A549 (cell line): ENCODE results near the gene JMJD6. TPM values are rescaled to one million over a fixed set of nuclear protein-coding genes. Genes with fewer than 3 reads are reported as not detected.

Experiments
- ATAC-seq, 2 experiments: fragments of 200-7000 bp in 1 of 2; fragments of >200 bp in 1 of 2; cut with Nextera tagmentation in 1 of 2; cut with Tn5 transposase in 1 of 2; 3 replicates each; pipeline versions ENCODE4 v1.8.0 to v1.9.1; 2018 to 2020; ENCODE audit warnings: mild to moderate bottlenecking in 1 of 2, moderate library complexity in 1 of 2
- CTCF ChIA-PET: fragments of 300-600 bp; sonication (Branson Sonifier 250); formaldehyde crosslinking; extraction: SDS; loops from one replicate; lab custom pipeline; 2021; ENCODE audit warnings: antibody characterized with exemption, inconsistent platforms; lab: Yijun Ruan, JAX
- POLR2A ChIA-PET: fragments of 350-600 bp; formaldehyde crosslinking; extraction: SDS; loops from one replicate; lab custom pipeline; 2021; ENCODE audit warnings: antibody characterized with exemption, inconsistent platforms; lab: Yijun Ruan, JAX
- DNase-seq, 2 experiments: peaks; one replicate each; pipeline versions ENCODE4 v3.0.0 to v3.0.0-alpha.2; 2011 to 2016; ENCODE audit warnings: low read depth in 1 of 2, low spot score in 1 of 2
- FAIRE-seq: peaks from 2 replicates; lab custom pipeline; 2011; peaks lifted over from hg19 to GRCh38; lab: Jason Lieb, UNC
- H3K27ac ChIP-seq, 2 experiments: fragments of >200 bp; sonication (Bioruptor Twin); formaldehyde crosslinking; 3 replicates each; pipeline ENCODE4 v1.5.1; 2016 to 2017
- H3K4me1 ChIP-seq: fragments of >200 bp; sonication (Bioruptor Twin); formaldehyde crosslinking; 3 replicates; pipeline ENCODE4 v1.6.1; 2016
- H3K4me2 ChIP-seq: fragments of >200 bp; sonication (Bioruptor Twin); formaldehyde crosslinking; 3 replicates; pipeline ENCODE4 v1.6.1; 2016
- H3K4me3 ChIP-seq: fragments of >200 bp; sonication (Bioruptor Twin); formaldehyde crosslinking; 3 replicates; pipeline ENCODE4 v1.5.1; 2016
- H3K9me3 ChIP-seq: fragments of >200 bp; sonication (Bioruptor Twin); formaldehyde crosslinking; 3 replicates; pipeline ENCODE4 v1.6.1; 2016
- BCL3 ChIP-seq: fragments of >200 bp; sonication (Bioruptor Twin); formaldehyde crosslinking; IDR thresholded peaks from 3 replicates; pipeline ENCODE4 v1.6.1; 2016
- CTCF ChIP-seq: fragments of >200 bp; sonication (Bioruptor Twin); formaldehyde crosslinking; IDR thresholded peaks from 3 replicates; pipeline ENCODE4 v1.5.1; 2016
- E2F6 ChIP-seq: IDR thresholded peaks from 2 replicates; pipeline ENCODE4 v1.6.1; 2012; ENCODE audit warnings: low read depth, borderline replicate concordance
- EHMT2 ChIP-seq: fragments of 200-600 bp; sonication (generic); IDR thresholded peaks from 2 replicates; pipeline ENCODE4 v1.6.1; 2016; ENCODE audit warnings: antibody characterized with exemption, low read depth, mild to moderate bottlenecking, moderate library complexity
- FOSB ChIP-seq: fragments of 250-450 bp; sonication (Bioruptor Pico); IDR thresholded peaks from 2 replicates; pipeline ENCODE4 v1.5.0; 2020; ENCODE audit warnings: mild to moderate bottlenecking, moderate library complexity
- FOXS1 ChIP-seq: fragments of 250-450 bp; sonication (Bioruptor Pico); IDR thresholded peaks from 2 replicates; pipeline ENCODE4 v1.5.0; 2020; ENCODE audit warnings: mild to moderate bottlenecking, moderate library complexity
- HES2 ChIP-seq: fragments of >200 bp; sonication (Bioruptor Twin); formaldehyde crosslinking; IDR thresholded peaks from 2 replicates; pipeline ENCODE4 v1.6.1; 2016
- HOXB5 ChIP-seq: fragments of 250-450 bp; sonication (Bioruptor Pico); IDR thresholded peaks from 2 replicates; pipeline ENCODE4 v1.5.0; 2020; ENCODE audit warnings: mild to moderate bottlenecking, moderate library complexity
- JUN ChIP-seq, 2 experiments: fragments of >200 bp; sonication (Bioruptor Twin); formaldehyde crosslinking; IDR thresholded peaks; 2 replicates in 1 of 2; 3 replicates in 1 of 2; pipeline ENCODE4 v1.6.1; 2016 to 2017
- KDM5A ChIP-seq: fragments of 200-600 bp; sonication (generic); IDR thresholded peaks from 2 replicates; pipeline ENCODE4 v1.6.1; 2016; ENCODE audit warnings: antibody characterized with exemption, mild to moderate bottlenecking
- MAX ChIP-seq: IDR thresholded peaks from 2 replicates; pipeline ENCODE4 v1.6.1; 2012
- MAZ ChIP-seq: fragments of 150-350 bp; IDR thresholded peaks from 2 replicates; pipeline ENCODE4 v1.6.1; 2014; ENCODE audit warnings: antibody characterized with exemption, low read depth, low read length, borderline replicate concordance
- NPAS2 ChIP-seq: fragments of 250-450 bp; sonication (Bioruptor Pico); IDR thresholded peaks from 2 replicates; pipeline ENCODE4 v1.8.0; 2022; ENCODE audit warnings: mild to moderate bottlenecking, moderate library complexity, borderline replicate concordance
- NR3C1 ChIP-seq: fragments of >200 bp; sonication (Bioruptor Twin); formaldehyde crosslinking; IDR thresholded peaks from 3 replicates; pipeline ENCODE4 v1.6.1; 2017
- PHF8 ChIP-seq: fragments of 200-600 bp; sonication (generic); IDR thresholded peaks from 2 replicates; pipeline ENCODE4 v1.6.1; 2016; ENCODE audit warnings: low read depth, mild to moderate bottlenecking, antibody characterized with exemption, moderate library complexity, borderline replicate concordance
- POLR2A ChIP-seq: IDR thresholded peaks from 2 replicates; pipeline ENCODE4 v1.6.1; 2012; ENCODE audit warnings: mild to moderate bottlenecking, low read length
- POLR2AphosphoS2 ChIP-seq: conservative IDR thresholded peaks from 2 replicates; pipeline ENCODE4 v1.6.1; 2012; ENCODE audit warnings: low read length, improper control_type of control experiment, inconsistent platforms
- RAD21 ChIP-seq, 2 experiments: fragments of >200 bp in 1 of 2; sonication (Bioruptor Twin) in 1 of 2; formaldehyde crosslinking in 1 of 2; IDR thresholded peaks in 1 of 2; conservative IDR thresholded peaks in 1 of 2; 2 replicates in 1 of 2; 3 replicates in 1 of 2; pipeline ENCODE4 v1.6.1; 2012 to 2018; ENCODE audit warnings: inconsistent platforms in 1 of 2
- REST ChIP-seq: fragments of 200-600 bp; sonication (generic); IDR thresholded peaks from 2 replicates; pipeline ENCODE4 v1.6.1; 2016; ENCODE audit warnings: antibody characterized with exemption, mild to moderate bottlenecking, moderate library complexity
- SREBF2 ChIP-seq: fragments of 450-650 bp; IDR thresholded peaks from 2 replicates; pipeline ENCODE4 v1.6.1; 2014; ENCODE audit warnings: mild to moderate bottlenecking, moderate library complexity
- WGBS: methylation state at CpG from one replicate; pipeline ENCODE4 v1.1.6; 2017; ENCODE audit errors: missing lambda C conversion rate; 5-methylcytosine and 5-hydroxymethylcytosine counted together
- polyA plus RNA-seq, 4 experiments: library from polyadenylated mRNA; depleted of rRNA in 3 of 4; stranded (reverse); fragments of >200 nt; fragmentation: RNase III in 1 of 4; extraction: RNeasy Plus Mini Kit Qiagen cat#74134 plus additional on column Dnase treatment in 1 of 4; gene quantifications; 2 replicates in 3 of 4; 3 replicates in 1 of 4; pipeline ENCODE4 v1.2.3, GENCODE V29; 2011 to 2017

JMJD6 gene
- polyA plus RNA-seq, 2 of the 4 experiments (the other 2 are of a cell fraction): 17.5 to 53.3 TPM

GRCh38 chr17:76671912-76672262 is 54.5 kb downstream of the JMJD6 start:
- TF ChIP-seq MAZ (no peak), KDM5A (no peak), POLR2A (peak; percentile 12; the same call in 1 of the 2 replicates), JUN (IDR thresholded peaks at IDR 0.05) (peak; percentile 79 to 82; a peak in 4 of 5 replicates), MAX (no peak; the same call in 1 of the 2 replicates), E2F6 (0 out of 2 replicates have a peak, but pooled peaks have one; percentile 48), HES2 (no peak), RAD21 (conservative IDR thresholded peaks at IDR 0.05 in 1 of 2, IDR thresholded peaks at IDR 0.05 in 1 of 2) (0 out of 5 replicates have a peak, but pooled peaks of 1 of the 2 experiments have one; percentile 9), HOXB5 (CRISPR knock-in tag) (no peak), BCL3 (peak; percentile 91), PHF8 (peak; percentile 64; the same call in 1 of the 2 replicates), FOXS1 (CRISPR knock-in tag) (no peak)
- TF ChIP-seq, all 56 proteins: peak for 6
- Histone ChIP-seq H3K9me3 (no peaks in the 10 kb centered on the region), H3K4me1 (peaks cover 15% of the 10 kb centered on the region), H3K27ac (peak overlapping the region; percentile 77 to 90), H3K4me2 (peak overlapping the region; percentile 79), H3K4me3 (peak overlapping the region; percentile 54)
- ChIA-PET CTCF (interaction anchor here (1.1 to 14.0 kb wide), 5 partner anchors 11 to 150 kb away, joined by 3 to 123 read pairs (median 11); no protein-coding TSS in a partner anchor), POLR2A (interaction anchor here (0.6 to 1.6 kb wide), 16 partner anchors 9 to 407 kb away, joined by 3 to 14 read pairs (median 3); partner anchors contain the start of genes PRPSAP1, ST6GALNAC2 and UBALD2)
- WGBS: under 1% methylated on average over 19 of the region's 19 CpGs
- ATAC-seq (peak; percentile 16 to 28), DNase-seq (no peak), FAIRE-seq (no peak)

GRCh38 chr17:76671123-76671911 is 55.1 kb downstream of the JMJD6 start:
- FAIRE-seq: peak; percentile 95
- Histone ChIP-seq H3K9me3 (no peaks in the 10 kb centered on the region), H3K27ac (peak overlapping the region; percentile 85 to 91), H3K4me2 (peak overlapping the region; percentile 83), H3K4me3 (peak overlapping the region; percentile 54), H3K4me1 (peaks cover 15% of the 10 kb centered on the region)
- ATAC-seq: peak; percentile 97 to 99
- POLR2A ChIA-PET: interaction anchor here (0.6 to 1.6 kb wide), 18 partner anchors 8 to 407 kb away, joined by 3 to 14 read pairs (median 3); partner anchors contain the start of genes MXRA7, PRPSAP1, ST6GALNAC2 and UBALD2
- WGBS: 18% methylated on average over 32 of the region's 32 CpGs
- CTCF ChIA-PET: interaction anchor here (1.0 to 14.0 kb wide), 9 partner anchors 8 to 385 kb away, joined by 3 to 123 read pairs (median 4); no protein-coding TSS in a partner anchor
- DNase-seq: peak; percentile 100
- TF ChIP-seq POLR2A: peak; percentile 66
- peak; percentile 82 for TF ChIP-seq MAX
- TF ChIP-seq CTCF: no peak
- TF ChIP-seq REST: peak; percentile 64; the same call in 1 of the 2 replicates
- TF ChIP-seq NPAS2: no peak
- 0 out of 2 replicates have a peak, but pooled peaks have one; percentile 45 for TF ChIP-seq MAZ
- TF ChIP-seq SREBF2: no peak
- peak; percentile 44; the same call in 2 of the 3 replicates for TF ChIP-seq BCL3
- no peak for TF ChIP-seq NR3C1
- no peak for TF ChIP-seq EHMT2
- no peak for TF ChIP-seq RAD21 (conservative IDR thresholded peaks at IDR 0.05 in 1 of 2, IDR thresholded peaks at IDR 0.05 in 1 of 2)
- TF ChIP-seq FOSB (CRISPR knock-in tag): no peak
- TF ChIP-seq PHF8: peak; percentile 34; the same call in 1 of the 2 replicates
- TF ChIP-seq JUN (IDR thresholded peaks at IDR 0.05): peak; percentile 30 to 49; a peak in 3 of 5 replicates
- TF ChIP-seq POLR2AphosphoS2: no peak
